Measurements from ENCODE around the gene AGAP1.

GRCh38 chr2:235954281-235954680 is 460.4 kb downstream of the AGAP1 start:
- TF ChIP-seq CTCF (IDR thresholded peaks at IDR 0.05) (no peak), POLR2A (IDR thresholded peaks at IDR 0.05) (no peak)

Measured in uterus (tissue), 2 donors.